Smooth muscle cell (in vitro differentiated cells): ENCODE data around the gene MANSC1. TPM values are rescaled to one million over a fixed set of nuclear protein-coding genes. Genes with fewer than 3 reads are reported as not detected.

Source experiments
- DNase-seq: peaks from one replicate; lab custom pipeline; 2025; ENCODE audit not compliant: unreplicated experiment; lab: John Stamatoyannopoulos, UW
- H2AFZ ChIP-seq: fragments of 200-600 bp; sonication (generic); 2 replicates; pipeline ENCODE4 v1.6.0; 2016; ENCODE audit warnings: antibody characterized with exemption, low read depth, mild to moderate bottlenecking
- H3F3A ChIP-seq: fragments of 200-600 bp; sonication (generic); 2 replicates; pipeline ENCODE4 v1.6.0; 2017; ENCODE audit warnings: antibody characterized with exemption, low read depth
- H3K27ac ChIP-seq: fragments of 200-600 bp; sonication (generic); 2 replicates; pipeline ENCODE4 v1.5.1; 2016; ENCODE audit warnings: low read depth, mild to moderate bottlenecking
- H3K27me3 ChIP-seq: fragments of 200-600 bp; sonication (generic); 2 replicates; pipeline ENCODE4 v1.6.1; 2016; ENCODE audit warnings: low read depth, mild to moderate bottlenecking
- H3K36me3 ChIP-seq: fragments of 200-600 bp; sonication (generic); 2 replicates; pipeline ENCODE4 v1.5.1; 2016; ENCODE audit warnings: low read depth
- H3K4me1 ChIP-seq: fragments of 200-600 bp; sonication (generic); 2 replicates; pipeline ENCODE4 v1.5.1; 2016; ENCODE audit warnings: low read depth
- H3K4me2 ChIP-seq: fragments of 200-600 bp; sonication (generic); 2 replicates; pipeline ENCODE4 v1.6.0; 2016; ENCODE audit warnings: mild to moderate bottlenecking
- H3K4me3 ChIP-seq: fragments of 200-600 bp; sonication (generic); 2 replicates; pipeline ENCODE4 v1.5.1; 2016; ENCODE audit warnings: mild to moderate bottlenecking
- H3K79me2 ChIP-seq: fragments of 200-600 bp; sonication (generic); 2 replicates; pipeline ENCODE4 v1.6.0; 2016; ENCODE audit warnings: low read depth, mild to moderate bottlenecking
- H3K9ac ChIP-seq: fragments of 200-600 bp; sonication (generic); 2 replicates; pipeline ENCODE4 v1.6.0; 2016; ENCODE audit warnings: low read depth
- H3K9me3 ChIP-seq: fragments of 200-600 bp; sonication (generic); replicated peaks from 2 replicates; pipeline ENCODE4 v1.5.1; 2016; ENCODE audit warnings: low read depth
- H4K20me1 ChIP-seq: fragments of 200-600 bp; sonication (generic); 2 replicates; pipeline ENCODE4 v1.6.0; 2016; ENCODE audit warnings: low read depth
- WGBS: methylation state at CpG from one replicate; pipeline ENCODE4 v1.1.7; 2016; ENCODE audit warnings: low lambda C conversion rate; 5-methylcytosine and 5-hydroxymethylcytosine counted together
- polyA plus RNA-seq: library from polyadenylated mRNA; unstranded; fragments of >200 nt; fragmentation: Nextera tagmentation; extraction: Ambion mirVana; gene quantifications from 2 replicates; pipeline ENCODE4 v1.2.1, GENCODE V29; 2016
- total RNA-seq: library from RNA; depleted of rRNA; stranded (reverse); fragments of >200 nt; gene quantifications from 2 replicates; pipeline ENCODE4 v1.2.3, GENCODE V29; 2014
- TF ChIP-seq, protein P1 (sequence below): fragments of 200-600 bp; sonication (generic); IDR thresholded peaks from 2 replicates; pipeline ENCODE4 v1.5.1; 2017; ENCODE audit warnings: borderline replicate concordance, mild to moderate bottlenecking, antibody characterized with exemption; ENCODE audit not compliant: insufficient read depth, poor library complexity, severe bottlenecking

Gene MANSC1
- total and polyA plus RNA-seq, 2 experiments from 2014 or later: 0.09 to 5.1 TPM

DNA sequence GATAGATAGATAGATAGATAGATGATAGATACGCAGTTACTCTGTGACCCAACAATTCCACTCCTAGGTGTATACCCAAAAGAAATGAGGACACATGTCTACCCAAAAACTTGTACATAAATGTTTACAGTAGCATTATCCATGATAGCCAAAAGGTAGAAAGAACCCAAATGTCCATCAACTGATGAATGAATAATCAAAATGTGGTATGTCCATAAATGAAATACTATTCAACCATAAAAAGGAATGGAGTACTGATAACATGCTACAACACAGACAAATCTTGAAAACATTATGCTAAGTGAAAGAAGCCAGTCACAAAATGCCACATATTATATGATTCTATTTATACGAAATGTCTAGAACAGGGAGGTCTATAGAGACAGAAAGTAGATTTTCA, 47.1 kb downstream of the MANSC1 start:
- 96% methylated on average over 2 of the region's 2 CpGs for WGBS
- no peak for DNase-seq
- no peaks in the 10 kb centered on the region for H4K20me1 ChIP-seq
- H3K27ac ChIP-seq: no peak overlapping the region
- H3K27me3 ChIP-seq: no peaks in the 10 kb centered on the region
- H3K4me2 ChIP-seq: no peak overlapping the region
- no peaks in the 10 kb centered on the region for H3K79me2 ChIP-seq
- no peaks in the 10 kb centered on the region for H3F3A ChIP-seq
- no peak overlapping the region for H2AFZ ChIP-seq
- TF ChIP-seq, protein P1, sequence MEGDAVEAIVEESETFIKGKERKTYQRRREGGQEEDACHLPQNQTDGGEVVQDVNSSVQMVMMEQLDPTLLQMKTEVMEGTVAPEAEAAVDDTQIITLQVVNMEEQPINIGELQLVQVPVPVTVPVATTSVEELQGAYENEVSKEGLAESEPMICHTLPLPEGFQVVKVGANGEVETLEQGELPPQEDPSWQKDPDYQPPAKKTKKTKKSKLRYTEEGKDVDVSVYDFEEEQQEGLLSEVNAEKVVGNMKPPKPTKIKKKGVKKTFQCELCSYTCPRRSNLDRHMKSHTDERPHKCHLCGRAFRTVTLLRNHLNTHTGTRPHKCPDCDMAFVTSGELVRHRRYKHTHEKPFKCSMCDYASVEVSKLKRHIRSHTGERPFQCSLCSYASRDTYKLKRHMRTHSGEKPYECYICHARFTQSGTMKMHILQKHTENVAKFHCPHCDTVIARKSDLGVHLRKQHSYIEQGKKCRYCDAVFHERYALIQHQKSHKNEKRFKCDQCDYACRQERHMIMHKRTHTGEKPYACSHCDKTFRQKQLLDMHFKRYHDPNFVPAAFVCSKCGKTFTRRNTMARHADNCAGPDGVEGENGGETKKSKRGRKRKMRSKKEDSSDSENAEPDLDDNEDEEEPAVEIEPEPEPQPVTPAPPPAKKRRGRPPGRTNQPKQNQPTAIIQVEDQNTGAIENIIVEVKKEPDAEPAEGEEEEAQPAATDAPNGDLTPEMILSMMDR: no peak
- H3K4me3 ChIP-seq: no peak overlapping the region
- H3K9me3 ChIP-seq: no peaks in the 10 kb centered on the region
- H3K36me3 ChIP-seq: no peaks in the 10 kb centered on the region
- no peak overlapping the region for H3K9ac ChIP-seq
- H3K4me1 ChIP-seq: no peaks in the 10 kb centered on the region

DNA sequence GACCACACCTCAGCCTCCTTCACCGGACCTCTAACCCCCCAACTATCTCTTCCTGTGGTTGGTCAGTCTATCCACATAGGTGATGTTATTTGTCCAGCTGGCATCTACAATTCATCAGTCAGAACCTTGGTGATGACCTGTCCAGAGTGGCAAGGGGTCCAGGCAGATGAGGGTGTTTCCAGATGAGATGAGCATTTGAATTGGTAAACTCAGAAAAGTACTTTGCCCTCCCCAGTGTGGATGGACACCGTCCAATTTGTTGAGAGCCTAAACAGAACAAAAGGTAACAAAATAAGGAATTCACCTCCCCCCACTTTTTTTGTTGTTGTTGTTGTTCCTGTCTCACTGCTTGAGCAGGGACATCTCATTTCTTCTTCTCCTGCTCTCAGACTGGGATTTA, 48.9 kb downstream of the MANSC1 start:
- H3K36me3 ChIP-seq: no peaks in the 10 kb centered on the region
- no peaks in the 10 kb centered on the region for H3K79me2 ChIP-seq
- H3K9ac ChIP-seq: no peak overlapping the region
- DNase-seq: no peak
- H3K4me3 ChIP-seq: no peak overlapping the region
- no peaks in the 10 kb centered on the region for H3F3A ChIP-seq
- H2AFZ ChIP-seq: no peak overlapping the region
- H3K9me3 ChIP-seq: no peaks in the 10 kb centered on the region
- H4K20me1 ChIP-seq: no peaks in the 10 kb centered on the region
- H3K4me2 ChIP-seq: no peak overlapping the region
- TF ChIP-seq, protein P1: no peak
- H3K4me1 ChIP-seq: no peaks in the 10 kb centered on the region
- 97% methylated on average over 2 of the region's 2 CpGs for WGBS
- no peak overlapping the region for H3K27ac ChIP-seq
- H3K27me3 ChIP-seq: no peaks in the 10 kb centered on the region

DNA sequence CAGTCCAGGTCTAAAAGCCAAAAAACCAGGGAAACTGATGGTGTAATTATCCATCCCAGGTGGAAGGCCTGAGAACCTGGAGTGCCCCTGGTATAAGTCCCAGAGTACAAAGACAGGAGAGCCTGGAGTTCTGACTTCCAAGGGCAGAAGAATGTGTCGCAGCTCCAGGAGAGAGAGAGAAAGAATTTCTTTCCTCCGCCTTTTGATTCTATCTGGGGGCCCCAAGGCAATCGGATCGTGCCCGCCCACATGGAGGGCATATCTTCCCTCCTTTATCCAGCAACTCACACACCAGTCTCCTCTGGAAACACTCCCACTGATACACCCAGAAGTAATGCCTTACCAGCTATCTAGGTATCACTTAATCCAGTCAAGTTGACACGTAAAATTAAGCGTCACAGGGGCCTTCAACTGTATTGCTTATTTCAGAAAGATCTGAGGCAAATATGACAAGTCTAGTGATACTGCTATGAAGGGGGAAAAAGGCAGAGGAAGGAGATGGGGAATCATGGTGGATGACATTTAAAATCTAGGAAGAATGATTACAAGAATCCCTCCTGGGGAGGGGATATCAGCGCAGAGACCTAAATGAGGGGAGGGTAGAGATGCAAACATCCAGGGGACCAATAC, 52.7 kb downstream of the MANSC1 start:
- 73% methylated on average over 8 of the region's 8 CpGs for WGBS
- no peak overlapping the region for H3K27ac ChIP-seq

More for the DNA sequence above, 52.7 kb downstream of the MANSC1 start:
- Histone ChIP-seq H3F3A (no peaks in the 10 kb centered on the region), H3K79me2 (no peaks in the 10 kb centered on the region), H3K4me3 (no peak overlapping the region), H3K4me2 (no peak overlapping the region), H4K20me1 (no peaks in the 10 kb centered on the region), H3K36me3 (no peaks in the 10 kb centered on the region), H3K9me3 (no peaks in the 10 kb centered on the region), H2AFZ (no peak overlapping the region), H3K9ac (no peak overlapping the region), H3K4me1 (peaks cover 8% of the 10 kb centered on the region), H3K27me3 (no peaks in the 10 kb centered on the region)
- TF ChIP-seq, protein P1: no peak
- no peak for DNase-seq
